ENCODE results near the gene TCAIM.

The TCAIM gene

GRCh38 chr3:44338010-44338827, at the start of gene TCAIM:
Gene TCAIM, plus strand, starts transcription at chr3:44338766. Its CDS starts 16,017 bp downstream, at chr3:44354783.
- in situ Hi-C loops (cut with MboI; ENCODE audit: low sequenced_read_pairs): no loop called here

GRCh38 chr3:44289882-44290462, 48.6 kb upstream of the TCAIM start:
- in situ Hi-C loops (cut with MboI; ENCODE audit: low sequenced_read_pairs): no loop called here

- in situ Hi-C loops (cut with MboI; ENCODE audit: low sequenced_read_pairs): no loop called here
These were observed 46.3 kb upstream of the TCAIM start for GRCh38 chr3:44292276-44292675.

- in situ Hi-C loops (cut with MboI; ENCODE audit: low sequenced_read_pairs): no loop called here
These were observed 45.6 kb upstream of the TCAIM start for GRCh38 chr3:44292947-44293346.

- in situ Hi-C loops (cut with MboI; ENCODE audit: low sequenced_read_pairs): no loop called here
These were observed 41.3 kb upstream of the TCAIM start for GRCh38 chr3:44297255-44297654.

GRCh38 chr3:44301746-44302145, 36.8 kb upstream of the TCAIM start:
- in situ Hi-C loops (cut with MboI; ENCODE audit: low sequenced_read_pairs): no loop called here

GRCh38 chr3:44309500-44309899, 29.1 kb upstream of the TCAIM start:
- in situ Hi-C loops (cut with MboI; ENCODE audit: low sequenced_read_pairs): no loop called here

GRCh38 chr3:44318891-44319311, 19.7 kb upstream of the TCAIM start:
- in situ Hi-C loops (cut with MboI; ENCODE audit: low sequenced_read_pairs): no loop called here

- in situ Hi-C loops (cut with MboI; ENCODE audit: low sequenced_read_pairs): no loop called here
These were observed 17.2 kb upstream of the TCAIM start for GRCh38 chr3:44321335-44321734.

- in situ Hi-C loops (cut with MboI; ENCODE audit: low sequenced_read_pairs): no loop called here
These were observed 15.1 kb upstream of the TCAIM start for GRCh38 chr3:44323341-44323955.

- in situ Hi-C loops (cut with MboI; ENCODE audit: low sequenced_read_pairs): no loop called here
These were observed 14.0 kb upstream of the TCAIM start for GRCh38 chr3:44324584-44324983.

GRCh38 chr3:44326019-44326418, 12.5 kb upstream of the TCAIM start:
- in situ Hi-C loops (cut with MboI; ENCODE audit: low sequenced_read_pairs): no loop called here

- in situ Hi-C loops (cut with MboI; ENCODE audit: low sequenced_read_pairs): no loop called here
These were observed 12.1 kb upstream of the TCAIM start for GRCh38 chr3:44326515-44326914.

GRCh38 chr3:44329946-44330345, 8.6 kb upstream of the TCAIM start:
- in situ Hi-C loops (cut with MboI; ENCODE audit: low sequenced_read_pairs): no loop called here

- in situ Hi-C loops (cut with MboI; ENCODE audit: low sequenced_read_pairs): no loop called here
These were observed 8.1 kb upstream of the TCAIM start for GRCh38 chr3:44330444-44330843.

GRCh38 chr3:44334326-44334725, 4.2 kb upstream of the TCAIM start:
- in situ Hi-C loops (cut with MboI; ENCODE audit: low sequenced_read_pairs): no loop called here

- in situ Hi-C loops (cut with MboI; ENCODE audit: low sequenced_read_pairs): no loop called here
These were observed 1.2 kb upstream of the TCAIM start for GRCh38 chr3:44337248-44337785.

GRCh38 chr3:44338828-44339127, 212 bp downstream of the TCAIM start:
- in situ Hi-C loops (cut with MboI; ENCODE audit: low sequenced_read_pairs): no loop called here

- in situ Hi-C loops (cut with MboI; ENCODE audit: low sequenced_read_pairs): no loop called here
These were observed 853 bp downstream of the TCAIM start for GRCh38 chr3:44339181-44340057.

GRCh38 chr3:44340058-44340395, 1.5 kb downstream of the TCAIM start:
- in situ Hi-C loops (cut with MboI; ENCODE audit: low sequenced_read_pairs): no loop called here

GRCh38 chr3:44342176-44342790, 3.7 kb downstream of the TCAIM start:
- in situ Hi-C loops (cut with MboI; ENCODE audit: low sequenced_read_pairs): no loop called here

Measured in HL-60/S4 (cell line).